HG03103 (cell line): ENCODE results near the gene BTBD6.
"Not testable (repeated sequence)": the region's sequence is repeated elsewhere in the genome, so short reads cannot be mapped to it uniquely, and the experiment has no call there.

ENCODE experiments used
- ATAC-seq: cut with Tn5 transposase; IDR thresholded peaks from one replicate; pipeline ENCODE4 v1.9.1; 2021; ENCODE audit warnings: low read depth; ENCODE audit not compliant: unreplicated experiment

BTBD6 gene

DNA sequence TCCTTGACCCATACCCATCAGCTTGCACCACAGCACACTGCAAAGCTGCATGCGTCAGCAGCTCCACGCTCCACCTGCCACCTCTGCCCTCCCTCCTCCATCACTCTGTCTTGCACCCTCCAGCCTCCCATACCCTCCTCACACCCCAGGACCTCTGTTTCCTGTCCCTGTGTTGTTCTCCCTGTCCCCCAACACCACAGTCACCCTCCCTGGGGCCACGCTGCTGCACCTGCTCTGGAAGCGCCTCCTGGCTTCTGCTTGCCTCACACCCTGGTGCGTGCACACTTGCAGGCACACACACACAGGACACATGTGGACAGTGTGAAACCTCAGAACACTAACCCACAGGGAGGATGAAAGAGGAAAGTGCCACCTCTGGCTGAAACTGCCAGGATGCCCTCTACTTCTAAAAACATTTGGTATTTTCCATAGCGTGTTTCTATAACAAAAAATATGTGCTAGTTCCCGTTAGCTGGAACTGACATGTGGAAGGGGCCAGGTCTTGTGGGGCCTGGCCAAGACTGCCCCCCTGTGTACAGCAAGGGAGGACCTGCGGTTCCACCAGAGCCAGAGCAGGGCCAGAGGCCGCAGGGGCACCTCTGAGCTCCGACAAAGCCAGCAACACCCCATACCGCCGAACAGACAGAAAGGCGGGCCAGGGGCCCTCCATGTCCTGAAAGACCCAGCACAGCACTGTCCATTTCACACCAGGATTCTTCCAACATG lies 42.5 kb downstream of the BTBD6 start:
- no peak for ATAC-seq

GRCh38 chr14:105292826-105293711 lies 44.7 kb downstream of the BTBD6 start:
- no peak for ATAC-seq

GRCh38 chr14:105294142-105294597 lies 45.8 kb downstream of the BTBD6 start:
- no peak for ATAC-seq

DNA sequence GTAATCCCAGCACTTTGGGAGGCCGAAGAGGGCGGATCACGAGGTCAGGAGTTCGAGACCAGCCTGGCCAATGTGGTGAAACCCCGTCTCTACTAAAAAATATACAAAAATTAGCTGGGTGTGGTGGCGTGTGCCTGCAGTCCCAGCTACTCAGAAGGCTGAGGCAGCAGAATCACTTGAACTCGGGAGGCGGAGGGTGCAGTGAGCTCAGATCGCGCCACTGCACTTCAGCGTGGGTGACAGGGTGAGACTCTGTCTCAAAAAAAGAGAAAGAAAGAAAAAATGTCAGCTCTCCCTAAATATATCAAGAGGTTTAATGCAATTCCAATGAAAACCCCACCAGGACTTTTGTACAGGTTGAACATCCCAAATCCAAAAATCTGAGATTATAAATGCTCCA lies 49.0 kb downstream of the BTBD6 start:
- ATAC-seq, result not testable (repeated sequence)

DNA sequence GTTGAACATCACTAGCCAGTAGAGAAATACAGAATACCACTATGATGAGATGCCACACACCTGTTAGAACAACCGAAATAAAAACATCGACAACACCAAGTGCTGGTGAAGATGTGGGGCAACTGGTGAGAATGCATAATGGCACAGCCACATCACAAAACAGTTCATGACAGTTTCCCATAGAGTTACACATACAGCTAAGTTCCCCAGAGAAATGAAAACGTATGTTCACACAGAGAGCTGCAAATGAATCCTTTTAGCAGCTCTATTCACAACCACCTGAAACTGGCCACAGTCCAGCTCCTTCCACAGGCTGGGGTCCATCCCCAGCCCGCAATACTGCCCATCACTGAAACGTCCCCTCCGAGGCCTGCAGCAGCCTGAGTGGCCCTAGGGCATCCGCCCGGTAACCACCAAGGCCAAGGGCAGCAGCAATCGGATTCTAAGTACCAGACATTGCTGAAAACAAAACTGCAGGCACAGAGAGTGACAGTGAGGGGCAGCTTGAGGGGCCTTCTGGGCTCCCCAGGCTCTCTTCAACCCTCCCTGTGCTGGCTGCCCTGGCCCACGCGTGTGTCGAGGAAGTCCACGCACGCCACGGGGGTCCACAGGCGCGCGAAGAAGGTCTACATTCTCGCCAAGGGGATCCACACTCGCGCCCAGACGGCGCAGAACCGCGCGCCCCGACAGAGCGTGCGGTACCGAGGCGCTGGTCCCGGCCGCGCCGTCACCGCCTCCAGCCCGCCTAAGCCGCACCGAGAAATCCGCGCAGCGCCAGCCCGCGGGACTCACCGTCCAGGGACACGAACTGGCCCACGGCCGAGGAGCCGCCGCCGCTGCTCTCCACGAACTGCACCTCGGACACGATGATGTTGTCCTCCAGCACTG lies 51.6 kb downstream of the BTBD6 start:
- ATAC-seq, result peak; percentile 7
